K562 (cell line): Measurements from ENCODE around the gene PDLIM7.

Source experiments
- CTCF ChIP-seq, 3 experiments: IDR thresholded peaks in 2 of 3; conservative IDR thresholded peaks in 1 of 3; 2 replicates each; pipeline ENCODE4 v1.5.1; 2011 to 2012; ENCODE audit warnings: low read length in 3 of 3, mild to moderate bottlenecking in 3 of 3, control low read depth in 2 of 3, improper control_type of control experiment in 1 of 3, inconsistent platforms in 1 of 3, low read depth in 1 of 3, mixed read lengths in 1 of 3, moderate library complexity in 1 of 3; ENCODE audit not compliant: insufficient read depth in 2 of 3
- EZH2 ChIP-seq: IDR thresholded peaks from 2 replicates; pipeline ENCODE4 v1.6.1; 2012; ENCODE audit warnings: low read depth, mild to moderate bottlenecking, inconsistent platforms, low read length, borderline replicate concordance
- MCM7 ChIP-seq, 2 experiments: fragments of 450-650 bp; IDR thresholded peaks; 2 replicates each; pipeline ENCODE4 v1.6.1; 2016 to 2018
- SAFB2 ChIP-seq: fragments of 200-400 bp; formaldehyde crosslinking; IDR thresholded peaks from 2 replicates; pipeline ENCODE4 v1.6.1; 2018; ENCODE audit warnings: borderline replicate concordance, low read length, low read depth, moderate library complexity; ENCODE audit not compliant: severe bottlenecking
- TF ChIP-seq, protein P1 (sequence below): fragments of 450-650 bp; IDR thresholded peaks from 2 replicates; pipeline ENCODE4 v1.6.1; 2016; ENCODE audit warnings: antibody characterized with exemption

- no peak for TF ChIP-seq CTCF (IDR thresholded peaks at IDR 0.05 in 2 of 3, conservative IDR thresholded peaks at IDR 0.05 in 1 of 3; ENCODE audit: insufficient read depth in 2 of 3, low read depth in 1 of 3, low read length in 3 of 3)
- TF ChIP-seq, protein P1, sequence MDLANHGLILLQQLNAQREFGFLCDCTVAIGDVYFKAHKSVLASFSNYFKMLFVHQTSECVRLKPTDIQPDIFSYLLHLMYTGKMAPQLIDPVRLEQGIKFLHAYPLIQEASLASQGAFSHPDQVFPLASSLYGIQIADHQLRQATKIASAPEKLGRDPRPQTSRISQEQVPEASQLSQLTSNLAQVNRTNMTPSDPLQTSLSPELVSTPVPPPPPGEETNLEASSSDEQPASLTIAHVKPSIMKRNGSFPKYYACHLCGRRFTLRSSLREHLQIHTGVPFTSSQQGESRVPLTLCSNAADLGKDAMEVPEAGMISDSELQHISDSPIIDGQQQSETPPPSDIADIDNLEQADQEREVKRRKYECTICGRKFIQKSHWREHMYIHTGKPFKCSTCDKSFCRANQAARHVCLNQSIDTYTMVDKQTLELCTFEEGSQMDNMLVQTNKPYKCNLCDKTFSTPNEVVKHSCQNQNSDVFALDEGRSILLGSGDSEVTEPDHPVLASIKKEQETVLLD, result no peak
- TF ChIP-seq MCM7 (IDR thresholded peaks at IDR 0.05), result no peak
- no peak for TF ChIP-seq SAFB2
- no peak for TF ChIP-seq EZH2
Measured at GRCh38 chr5:177495243-177496060, 2.0 kb downstream of the PDLIM7 start.
